ENCODE data around the gene ATP8A1.
"Not testable (repeated sequence)": the region's sequence is repeated elsewhere in the genome, so short reads cannot be mapped to it uniquely, and the experiment has no call there.

Gene ATP8A1

GRCh38 chr4:42397635-42398170 lies 259.2 kb downstream of the ATP8A1 start:
- no peak for DNase-seq

- no peak for DNase-seq
These were observed 259.9 kb downstream of the ATP8A1 start, which contains the start of gene SHISA3 for GRCh38 chr4:42396752-42397634. Gene SHISA3, plus strand, starts transcription at chr4:42397488. Its CDS starts 569 bp downstream, at chr4:42398057.

- DNase-seq, result no peak
These were observed 260.5 kb downstream of the ATP8A1 start for GRCh38 chr4:42396361-42396751.

GRCh38 chr4:42395595-42395994 lies 261.3 kb downstream of the ATP8A1 start:
- no peak for DNase-seq

- DNase-seq, result no peak
These were observed 264.5 kb downstream of the ATP8A1 start for GRCh38 chr4:42392436-42392835.

- DNase-seq, result no peak
These were observed 264.9 kb downstream of the ATP8A1 start for GRCh38 chr4:42391981-42392380.

GRCh38 chr4:42391355-42391664 lies 265.6 kb downstream of the ATP8A1 start:
- no peak for DNase-seq

- DNase-seq, result no peak
These were observed 266.1 kb downstream of the ATP8A1 start for GRCh38 chr4:42390622-42391354.

- DNase-seq, result no peak
These were observed 271.4 kb downstream of the ATP8A1 start for GRCh38 chr4:42385516-42385915.

- no peak for DNase-seq
These were observed 275.2 kb downstream of the ATP8A1 start for GRCh38 chr4:42381666-42382065.

- no peak for DNase-seq
These were observed 279.4 kb downstream of the ATP8A1 start for GRCh38 chr4:42377497-42377896.

- not testable (repeated sequence) for DNase-seq
These were observed 284.6 kb downstream of the ATP8A1 start for GRCh38 chr4:42372303-42372702.

- peak; percentile 0 for DNase-seq
These were observed 285.3 kb downstream of the ATP8A1 start for GRCh38 chr4:42371305-42372252.

GRCh38 chr4:42369489-42369888 lies 287.4 kb downstream of the ATP8A1 start:
- DNase-seq, result no peak

GRCh38 chr4:42366959-42367358 lies 289.9 kb downstream of the ATP8A1 start:
- no peak for DNase-seq

GRCh38 chr4:42364266-42365053 lies 292.4 kb downstream of the ATP8A1 start:
- DNase-seq, result no peak

- DNase-seq, result no peak
These were observed 293.3 kb downstream of the ATP8A1 start for GRCh38 chr4:42363614-42364013.

- DNase-seq, result no peak
These were observed 294.3 kb downstream of the ATP8A1 start for GRCh38 chr4:42362591-42362990.

GRCh38 chr4:42361456-42361855 lies 295.4 kb downstream of the ATP8A1 start:
- DNase-seq, result no peak

- DNase-seq, result no peak
These were observed 296.6 kb downstream of the ATP8A1 start for GRCh38 chr4:42360256-42360669.

GRCh38 chr4:42359711-42360110 lies 297.2 kb downstream of the ATP8A1 start:
- DNase-seq, result no peak

All from NCI-H510A (cell line).